T1000 (cell line): ENCODE results near the gene ALMS1.
"Not testable (repeated sequence)": the region's sequence is repeated elsewhere in the genome, so short reads cannot be mapped to it uniquely, and the experiment has no call there.

Source experiments
- DNase-seq: peaks from one replicate; lab custom pipeline; 2025; ENCODE audit warnings: mixed read lengths; lab: John Stamatoyannopoulos, UW

The ALMS1 gene

GRCh38 chr2:73404409-73404808, 18.8 kb downstream of the ALMS1 start:
- no peak for DNase-seq

- no peak for DNase-seq
These were observed 21.4 kb downstream of the ALMS1 start for GRCh38 chr2:73406996-73407395.

- no peak for DNase-seq
These were observed 22.6 kb downstream of the ALMS1 start for GRCh38 chr2:73408198-73408597.

- no peak for DNase-seq
These were observed 29.1 kb downstream of the ALMS1 start for GRCh38 chr2:73414696-73415095.

GRCh38 chr2:73415906-73416305, 30.3 kb downstream of the ALMS1 start:
- no peak for DNase-seq

GRCh38 chr2:73418343-73418742, 32.7 kb downstream of the ALMS1 start:
- no peak for DNase-seq

- DNase-seq, result no peak
These were observed 38.3 kb downstream of the ALMS1 start for GRCh38 chr2:73423913-73424312.

GRCh38 chr2:73426176-73426575, 40.5 kb downstream of the ALMS1 start:
- DNase-seq, result no peak

- DNase-seq, result no peak
These were observed 50.4 kb downstream of the ALMS1 start for GRCh38 chr2:73436019-73436418.

GRCh38 chr2:73444202-73444601, 58.6 kb downstream of the ALMS1 start:
- no peak for DNase-seq

GRCh38 chr2:73448856-73449255, 63.2 kb downstream of the ALMS1 start:
- DNase-seq, result no peak

- no peak for DNase-seq
These were observed 63.8 kb downstream of the ALMS1 start for GRCh38 chr2:73449404-73449803.

- DNase-seq, result no peak
These were observed 65.8 kb downstream of the ALMS1 start for GRCh38 chr2:73451263-73451972.

- no peak for DNase-seq
These were observed 72.3 kb downstream of the ALMS1 start for GRCh38 chr2:73457982-73458381.

GRCh38 chr2:73462388-73462787, 76.8 kb downstream of the ALMS1 start:
- DNase-seq, result not testable (repeated sequence)

GRCh38 chr2:73468376-73468775, 82.7 kb downstream of the ALMS1 start:
- no peak for DNase-seq

- not testable (repeated sequence) for DNase-seq
These were observed 98.2 kb downstream of the ALMS1 start for GRCh38 chr2:73483874-73484273.

- DNase-seq, result no peak
These were observed 101.5 kb downstream of the ALMS1 start for GRCh38 chr2:73487112-73487657.

- no peak for DNase-seq
These were observed 102.4 kb downstream of the ALMS1 start for GRCh38 chr2:73488079-73488478.

- DNase-seq, result no peak
These were observed 103.4 kb downstream of the ALMS1 start for GRCh38 chr2:73489053-73489452.

GRCh38 chr2:73494031-73494430, 108.4 kb downstream of the ALMS1 start:
- no peak for DNase-seq

GRCh38 chr2:73503992-73504570, 118.4 kb downstream of the ALMS1 start:
- DNase-seq, result no peak

- DNase-seq, result not testable (repeated sequence)
These were observed 119.2 kb downstream of the ALMS1 start for GRCh38 chr2:73504850-73505249.

GRCh38 chr2:73510470-73510869, 124.8 kb downstream of the ALMS1 start:
- DNase-seq, result not testable (repeated sequence)
